ENCODE results near the gene FARS2. TPM values are rescaled to one million over a fixed set of nuclear protein-coding genes. Genes with fewer than 3 reads are reported as not detected.

Gene FARS2
- total RNA-seq, 1 experiment from 2014 or later: 15.0 TPM

GRCh38 chr6:5223309-5223708 is 38.0 kb upstream of the FARS2 start (continued):
- no peak for TF ChIP-seq ZSCAN18 (CRISPR knock-in tag; IDR thresholded peaks at IDR 0.05)
- no peak for TF ChIP-seq AR (CRISPR knock-in tag; IDR thresholded peaks at IDR 0.05)

- POLR2A ChIA-PET: no interaction called here
- Mint-ChIP-seq H3K4me3 (no peak overlapping the region), H3K36me3 (no peaks in the 10 kb centered on the region), H3K9me3 (no peaks in the 10 kb centered on the region), H3K27me3 (ENCODE audit: low read depth) (no peaks in the 10 kb centered on the region), H3K4me1 (peaks cover 32% of the 10 kb centered on the region), H3K27ac (no peak overlapping the region)
- ATAC-seq: no peak
- no peak for DNase-seq (ENCODE audit: low spot score)
- TF ChIP-seq JUN (CRISPR knock-in tag; IDR thresholded peaks at IDR 0.05): no peak
- TF ChIP-seq MYBL2 (CRISPR knock-in tag; IDR thresholded peaks at IDR 0.05): no peak
- TF ChIP-seq SMAD4 (CRISPR knock-in tag; IDR thresholded peaks at IDR 0.05): no peak
- no peak for TF ChIP-seq ZBTB21 (CRISPR knock-in tag; IDR thresholded peaks at IDR 0.05; ENCODE audit: borderline replicate concordance)
- TF ChIP-seq GRHL2 (CRISPR knock-in tag; IDR thresholded peaks at IDR 0.05; ENCODE audit: insufficient replicate concordance, severe bottlenecking): no peak
- TF ChIP-seq ATF1 (CRISPR knock-in tag; IDR thresholded peaks at IDR 0.05): no peak
- no peak for TF ChIP-seq TCF7 (CRISPR knock-in tag; IDR thresholded peaks at IDR 0.05; ENCODE audit: low read depth)
- TF ChIP-seq OVOL2 (CRISPR knock-in tag; IDR thresholded peaks at IDR 0.05; ENCODE audit: borderline replicate concordance): no peak
- TF ChIP-seq ZNF121 (CRISPR knock-in tag; IDR thresholded peaks at IDR 0.05): no peak
- no peak for TF ChIP-seq ZNF232 (CRISPR knock-in tag; IDR thresholded peaks at IDR 0.05)
- TF ChIP-seq NFATC4 (CRISPR knock-in tag; IDR thresholded peaks at IDR 0.05): no peak
- no peak for TF ChIP-seq ELF4 (CRISPR knock-in tag; IDR thresholded peaks at IDR 0.05; ENCODE audit: low read depth)
- no peak for TF ChIP-seq FOXJ3 (CRISPR knock-in tag; IDR thresholded peaks at IDR 0.05; ENCODE audit: borderline replicate concordance)
- no peak for TF ChIP-seq ATF2 (CRISPR knock-in tag; IDR thresholded peaks at IDR 0.05; ENCODE audit: borderline replicate concordance, low read depth)
- TF ChIP-seq PRDM15 (CRISPR knock-in tag; IDR thresholded peaks at IDR 0.05): no peak
- TF ChIP-seq ESRRA (CRISPR knock-in tag; IDR thresholded peaks at IDR 0.05; ENCODE audit: borderline replicate concordance): no peak
- no peak for TF ChIP-seq CREB1 (CRISPR knock-in tag; IDR thresholded peaks at IDR 0.05)
- TF ChIP-seq SOX15 (CRISPR knock-in tag; IDR thresholded peaks at IDR 0.05): no peak
- TF ChIP-seq IRF2 (CRISPR knock-in tag; IDR thresholded peaks at IDR 0.05; ENCODE audit: borderline replicate concordance, low read depth): no peak
- TF ChIP-seq RORB (CRISPR knock-in tag; IDR thresholded peaks at IDR 0.05): no peak
- CTCF ChIA-PET: interaction anchor here (0.8 to 1.9 kb wide), 2 partner anchors 15 to 152 kb away, joined by 3 to 7 read pairs; no protein-coding TSS in a partner anchor
These were observed 32.0 kb upstream of the FARS2 start for GRCh38 chr6:5229356-5229755.

All from WTC11 (cell line).